Loucy (cell line): ENCODE data around the gene FSD2.
"Not testable (repeated sequence)": the region's sequence is repeated elsewhere in the genome, so short reads cannot be mapped to it uniquely, and the experiment has no call there.

Source experiments
- EZH2phosphoT487 ChIP-seq: fragments of 200-600 bp; IDR thresholded peaks from 2 replicates; pipeline ENCODE4 v1.6.1; 2018; ENCODE audit warnings: antibody characterized with exemption, mild to moderate bottlenecking, moderate library complexity, borderline replicate concordance
- TF ChIP-seq, protein P1 (sequence below): fragments of 200-600 bp; sonication (generic); conservative IDR thresholded peaks from 2 replicates; pipeline ENCODE4 v1.5.1; 2014; ENCODE audit warnings: mild to moderate bottlenecking, antibody characterized with exemption, low read length

DNA sequence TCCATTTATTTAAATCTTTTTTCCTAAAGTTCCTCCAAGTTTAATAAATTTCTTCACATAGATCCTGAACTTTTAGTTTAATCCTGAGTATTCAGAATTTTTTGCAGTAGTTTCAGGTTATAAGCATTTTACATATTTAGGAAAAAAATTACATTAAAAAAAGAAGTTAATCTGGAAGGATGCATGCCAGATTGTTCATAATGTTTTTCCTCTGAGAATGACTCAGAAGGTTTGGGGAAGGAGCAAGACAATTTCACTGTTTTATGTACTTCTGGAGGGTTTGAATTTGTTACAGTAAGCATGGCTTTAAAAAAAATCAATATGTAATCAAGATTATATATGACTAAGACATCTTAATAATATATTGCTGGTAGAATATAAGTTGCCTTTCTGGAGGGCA lies 16.0 kb upstream of the FSD2 start:
- TF ChIP-seq, protein P1, sequence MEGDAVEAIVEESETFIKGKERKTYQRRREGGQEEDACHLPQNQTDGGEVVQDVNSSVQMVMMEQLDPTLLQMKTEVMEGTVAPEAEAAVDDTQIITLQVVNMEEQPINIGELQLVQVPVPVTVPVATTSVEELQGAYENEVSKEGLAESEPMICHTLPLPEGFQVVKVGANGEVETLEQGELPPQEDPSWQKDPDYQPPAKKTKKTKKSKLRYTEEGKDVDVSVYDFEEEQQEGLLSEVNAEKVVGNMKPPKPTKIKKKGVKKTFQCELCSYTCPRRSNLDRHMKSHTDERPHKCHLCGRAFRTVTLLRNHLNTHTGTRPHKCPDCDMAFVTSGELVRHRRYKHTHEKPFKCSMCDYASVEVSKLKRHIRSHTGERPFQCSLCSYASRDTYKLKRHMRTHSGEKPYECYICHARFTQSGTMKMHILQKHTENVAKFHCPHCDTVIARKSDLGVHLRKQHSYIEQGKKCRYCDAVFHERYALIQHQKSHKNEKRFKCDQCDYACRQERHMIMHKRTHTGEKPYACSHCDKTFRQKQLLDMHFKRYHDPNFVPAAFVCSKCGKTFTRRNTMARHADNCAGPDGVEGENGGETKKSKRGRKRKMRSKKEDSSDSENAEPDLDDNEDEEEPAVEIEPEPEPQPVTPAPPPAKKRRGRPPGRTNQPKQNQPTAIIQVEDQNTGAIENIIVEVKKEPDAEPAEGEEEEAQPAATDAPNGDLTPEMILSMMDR, result not testable (repeated sequence)
- TF ChIP-seq EZH2phosphoT487, result not testable (repeated sequence)
